ENCODE results near the gene TDRKH.

DNA sequence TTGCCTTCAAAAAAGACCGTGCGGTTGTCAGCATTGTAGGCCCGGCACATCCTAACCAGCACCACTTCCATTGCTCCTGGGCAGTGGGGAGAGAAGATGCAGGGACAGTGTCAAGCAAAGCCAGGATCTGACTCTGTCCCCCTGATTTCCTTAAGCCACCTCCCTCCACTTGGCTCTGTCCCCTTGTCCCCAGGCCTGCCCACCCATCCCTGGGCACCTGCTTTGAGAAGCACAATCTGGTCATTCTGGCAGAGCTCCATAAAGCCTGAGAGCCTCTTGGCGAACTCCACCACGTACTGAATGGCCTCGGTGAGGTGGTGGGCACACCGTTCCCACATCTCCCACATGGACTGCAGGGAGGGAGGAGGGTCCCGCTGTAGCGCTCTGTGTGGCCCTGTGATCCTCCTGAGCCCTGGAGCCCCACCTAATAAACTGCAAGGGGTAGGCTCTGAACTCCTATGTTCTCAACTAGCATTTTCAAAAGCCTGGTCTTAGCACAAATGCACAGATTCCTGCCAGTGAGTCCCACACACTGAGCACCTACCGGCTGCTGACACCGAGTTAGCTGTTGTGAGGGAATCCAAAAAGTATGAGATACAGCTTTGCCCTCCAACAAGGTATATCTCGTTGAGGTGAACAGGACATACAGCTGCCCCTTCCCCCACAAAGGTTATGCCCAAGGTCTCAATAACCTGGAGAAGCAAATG lies 23.1 kb upstream of the TDRKH start:
- TF ChIP-seq, protein P1, sequence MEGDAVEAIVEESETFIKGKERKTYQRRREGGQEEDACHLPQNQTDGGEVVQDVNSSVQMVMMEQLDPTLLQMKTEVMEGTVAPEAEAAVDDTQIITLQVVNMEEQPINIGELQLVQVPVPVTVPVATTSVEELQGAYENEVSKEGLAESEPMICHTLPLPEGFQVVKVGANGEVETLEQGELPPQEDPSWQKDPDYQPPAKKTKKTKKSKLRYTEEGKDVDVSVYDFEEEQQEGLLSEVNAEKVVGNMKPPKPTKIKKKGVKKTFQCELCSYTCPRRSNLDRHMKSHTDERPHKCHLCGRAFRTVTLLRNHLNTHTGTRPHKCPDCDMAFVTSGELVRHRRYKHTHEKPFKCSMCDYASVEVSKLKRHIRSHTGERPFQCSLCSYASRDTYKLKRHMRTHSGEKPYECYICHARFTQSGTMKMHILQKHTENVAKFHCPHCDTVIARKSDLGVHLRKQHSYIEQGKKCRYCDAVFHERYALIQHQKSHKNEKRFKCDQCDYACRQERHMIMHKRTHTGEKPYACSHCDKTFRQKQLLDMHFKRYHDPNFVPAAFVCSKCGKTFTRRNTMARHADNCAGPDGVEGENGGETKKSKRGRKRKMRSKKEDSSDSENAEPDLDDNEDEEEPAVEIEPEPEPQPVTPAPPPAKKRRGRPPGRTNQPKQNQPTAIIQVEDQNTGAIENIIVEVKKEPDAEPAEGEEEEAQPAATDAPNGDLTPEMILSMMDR (IDR thresholded peaks at IDR 0.05) = no peak
- TF ChIP-seq ZFX (IDR thresholded peaks at IDR 0.05; ENCODE audit: borderline replicate concordance) = no peak
